IPS DF 4.7 (cell line): Measurements from ENCODE around the gene DDAH2.
"Not testable (repeated sequence)": the region's sequence is repeated elsewhere in the genome, so short reads cannot be mapped to it uniquely, and the experiment has no call there.

Experiments
- DNase-seq: peaks from one replicate; pipeline ENCODE4 v3.0.0-alpha.2; 2013; ENCODE audit warnings: low spot score; ENCODE audit errors: extremely low read depth

Gene DDAH2

DNA sequence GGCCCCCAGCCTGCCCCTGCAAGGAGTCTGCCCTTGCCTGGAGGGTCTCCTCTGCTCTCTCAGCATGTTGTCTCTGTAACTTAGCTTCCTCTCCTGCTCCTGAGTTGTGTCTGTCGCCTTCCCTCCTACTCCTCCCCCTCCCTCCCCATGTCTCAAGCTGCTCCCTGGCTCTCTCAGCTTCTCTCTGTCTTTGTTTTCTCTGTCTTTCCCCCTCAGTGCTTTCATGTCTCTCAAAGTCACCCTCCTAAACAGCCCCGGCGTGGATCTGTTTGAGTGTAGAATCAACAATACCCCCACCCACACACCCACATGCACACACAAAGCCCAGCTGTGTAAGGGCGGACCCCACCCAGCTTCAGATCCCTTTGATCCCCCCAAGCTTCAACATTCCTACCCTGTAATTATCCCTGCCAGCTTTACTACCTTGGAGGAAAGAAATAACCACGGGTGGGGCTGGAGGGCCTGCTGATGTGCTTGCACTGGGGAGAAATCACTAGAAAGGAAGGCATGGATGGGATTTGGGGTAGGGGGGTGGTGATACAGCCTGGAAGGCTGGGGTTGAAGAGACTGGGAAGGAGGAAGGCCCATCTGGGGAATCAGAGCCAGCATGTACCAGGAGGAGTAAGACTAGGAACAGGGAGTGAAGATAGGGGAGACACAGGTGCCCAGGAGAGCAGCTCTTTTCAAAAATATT lies 15.0 kb downstream of the DDAH2 start:
- DNase-seq: no peak

DNA sequence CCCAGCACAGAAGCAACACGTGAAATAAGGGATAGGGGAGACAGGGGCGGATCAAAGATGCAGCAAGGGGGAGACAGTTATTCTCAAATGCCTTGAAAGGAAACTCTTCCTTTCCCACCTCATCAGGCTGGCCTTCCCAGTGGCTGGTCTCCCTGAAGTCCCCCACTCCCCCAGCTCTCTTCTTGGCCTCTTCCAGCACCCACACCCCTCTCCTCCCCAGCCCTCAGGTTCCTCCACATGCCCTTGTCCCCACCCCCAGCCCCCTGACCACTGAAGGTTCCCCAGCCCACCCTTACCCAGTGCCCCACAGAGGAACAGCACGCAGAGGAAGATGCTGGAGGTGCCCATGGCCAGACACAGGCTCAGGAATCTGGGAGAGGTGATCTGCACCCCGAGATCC lies 15.6 kb downstream of the DDAH2 start:
- no peak for DNase-seq

DNA sequence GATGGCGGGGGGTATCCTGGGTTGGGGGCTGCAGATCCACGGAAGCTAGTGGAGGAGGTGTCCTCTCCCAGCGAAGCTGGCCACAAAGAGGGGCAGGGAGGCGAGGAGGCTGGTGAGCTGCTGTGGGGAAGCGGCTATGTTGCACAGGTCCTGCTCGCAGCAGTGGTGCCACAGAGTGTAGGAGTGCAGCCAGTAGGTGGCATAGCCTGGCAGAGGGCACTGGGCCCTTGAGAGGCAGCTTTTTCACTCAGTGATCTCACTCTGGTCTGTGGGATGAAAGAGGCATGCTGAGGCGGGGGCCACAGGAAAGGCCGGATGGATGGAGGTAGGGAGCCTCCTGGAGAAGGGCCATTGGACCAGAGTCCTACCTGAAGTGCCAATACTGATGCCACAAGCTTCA lies 16.8 kb downstream of the DDAH2 start:
- DNase-seq: no peak

DNA sequence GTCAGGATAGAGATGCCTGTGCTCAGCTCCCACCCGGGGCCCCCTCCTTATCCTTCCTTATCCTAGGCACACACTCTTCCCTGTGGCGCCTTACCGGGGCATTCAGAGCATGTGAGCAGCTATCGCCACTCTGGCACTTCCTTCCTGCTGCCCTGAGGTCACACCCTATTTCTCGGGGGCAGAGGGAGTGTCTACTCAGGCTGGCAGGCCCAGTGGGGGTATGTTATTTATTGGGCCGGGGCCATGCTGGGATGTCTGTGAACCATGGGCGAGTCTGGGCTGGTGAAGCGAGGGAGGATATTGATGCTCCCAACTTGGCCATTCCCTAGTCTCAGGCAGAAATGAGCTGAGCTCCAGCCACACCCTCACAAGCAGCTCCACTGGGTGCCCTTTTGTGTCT lies 17.9 kb downstream of the DDAH2 start:
- DNase-seq: no peak

DNA sequence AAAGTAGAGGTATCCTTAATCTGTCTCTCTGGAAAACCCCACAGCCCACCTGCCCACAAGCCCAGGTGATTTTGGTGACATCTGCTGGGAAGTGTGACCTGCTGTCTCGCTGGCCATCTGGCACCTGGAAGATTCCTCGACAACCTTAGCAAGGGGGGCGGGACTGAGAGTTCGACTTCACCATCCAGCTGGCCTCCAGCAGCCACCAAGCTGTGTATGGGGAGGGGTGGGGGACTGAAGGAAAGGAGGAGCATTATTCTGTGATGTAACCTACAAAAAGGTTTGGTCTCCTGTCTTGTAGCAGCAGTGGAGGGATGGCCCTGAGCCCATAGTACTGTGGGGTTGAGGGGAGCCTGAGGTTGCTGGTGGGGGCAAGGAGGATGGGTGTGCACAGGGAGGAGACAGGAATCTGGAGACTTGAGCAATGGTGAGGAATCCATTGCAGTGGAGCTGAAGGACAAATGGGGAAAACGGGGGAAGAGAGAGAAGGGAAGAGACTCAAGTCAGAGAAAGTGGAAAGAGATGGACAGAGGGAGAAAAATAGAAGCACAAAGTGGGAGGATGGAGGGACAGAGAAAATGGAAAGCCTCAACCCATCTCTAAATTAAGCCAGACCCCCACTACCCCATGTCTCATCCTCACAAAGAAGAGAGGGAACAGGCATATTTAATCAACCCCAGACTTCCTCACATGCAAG lies 18.4 kb downstream of the DDAH2 start:
- no peak for DNase-seq

DNA sequence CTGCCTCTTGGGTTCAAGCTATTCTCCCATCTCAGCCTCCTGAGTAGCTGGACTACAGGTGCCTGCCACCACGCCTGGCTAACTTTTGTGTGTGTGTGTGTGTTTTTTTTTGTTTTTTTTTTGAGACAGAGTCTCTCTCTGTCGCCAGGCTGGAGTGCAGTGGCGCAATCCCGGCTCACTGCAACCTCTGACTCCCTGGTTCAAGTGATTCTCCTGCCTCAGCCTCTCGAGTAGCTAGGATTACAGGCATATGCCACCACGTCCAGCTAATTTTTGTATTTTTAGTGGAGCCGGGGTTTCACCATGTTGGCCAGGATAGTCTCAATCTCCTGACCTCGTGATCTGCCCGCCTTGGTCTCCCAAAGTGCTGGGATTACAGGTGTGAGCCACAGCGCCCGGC lies 19.9 kb downstream of the DDAH2 start:
- not testable (repeated sequence) for DNase-seq

DNA sequence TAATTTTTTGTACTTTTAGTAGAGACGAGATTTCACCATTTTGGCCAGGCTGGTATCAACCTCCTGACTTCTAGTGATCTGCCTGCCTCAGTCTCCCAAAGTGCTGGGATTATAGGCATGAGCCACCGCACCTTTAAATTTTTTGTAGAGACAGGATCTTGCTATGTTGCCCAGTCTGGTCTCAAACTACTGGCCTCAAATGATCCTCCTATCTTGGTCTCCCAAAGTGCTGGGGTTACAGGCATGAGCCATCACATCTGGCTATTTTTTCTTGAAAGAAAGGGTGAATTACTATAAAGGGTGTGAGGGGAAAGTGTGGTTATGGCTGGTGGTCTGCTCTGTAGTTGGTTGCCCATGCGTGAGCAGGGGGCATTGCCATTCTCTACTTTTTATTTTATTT lies 20.9 kb downstream of the DDAH2 start:
- DNase-seq: no peak

DNA sequence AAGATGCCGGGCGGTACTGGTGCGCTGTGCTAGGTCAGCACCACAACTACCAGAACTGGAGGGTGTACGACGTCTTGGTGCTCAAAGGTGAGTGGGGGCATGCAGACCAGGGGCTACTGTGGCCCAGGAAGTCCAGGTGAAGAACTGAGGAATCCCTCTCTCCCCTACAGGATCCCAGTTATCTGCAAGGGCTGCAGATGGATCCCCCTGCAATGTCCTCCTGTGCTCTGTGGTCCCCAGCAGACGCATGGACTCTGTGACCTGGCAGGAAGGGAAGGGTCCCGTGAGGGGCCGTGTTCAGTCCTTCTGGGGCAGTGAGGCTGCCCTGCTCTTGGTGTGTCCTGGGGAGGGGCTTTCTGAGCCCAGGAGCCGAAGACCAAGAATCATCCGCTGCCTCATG lies 21.4 kb downstream of the DDAH2 start:
- DNase-seq: no peak

DNA sequence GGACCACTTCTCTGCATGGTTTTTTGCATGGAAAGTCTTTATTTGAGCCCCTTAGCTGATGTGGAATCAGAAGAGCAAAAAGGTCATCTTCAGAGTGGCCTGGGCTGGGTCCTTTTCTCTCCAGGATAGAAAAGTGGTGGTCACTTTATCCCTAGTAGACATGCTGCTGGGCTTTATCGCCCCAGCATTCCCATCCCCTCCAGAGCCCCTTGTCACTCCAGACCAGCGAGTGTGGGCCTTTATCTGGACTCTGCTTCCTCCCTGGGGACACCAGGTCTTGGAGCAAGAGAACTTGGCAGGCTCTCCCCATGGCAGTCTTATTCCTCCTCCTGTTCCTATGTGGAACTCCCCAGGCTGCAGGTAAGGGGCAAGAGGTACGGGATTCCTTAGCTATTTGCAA lies 22.5 kb downstream of the DDAH2 start, which contains the start of gene LY6G6F:
TSS of gene LY6G6F (plus strand) at position 268 of the 400 bp plus-strand sequence. CDS start at position 309, 41 bp downstream.
- no peak for DNase-seq

DNA sequence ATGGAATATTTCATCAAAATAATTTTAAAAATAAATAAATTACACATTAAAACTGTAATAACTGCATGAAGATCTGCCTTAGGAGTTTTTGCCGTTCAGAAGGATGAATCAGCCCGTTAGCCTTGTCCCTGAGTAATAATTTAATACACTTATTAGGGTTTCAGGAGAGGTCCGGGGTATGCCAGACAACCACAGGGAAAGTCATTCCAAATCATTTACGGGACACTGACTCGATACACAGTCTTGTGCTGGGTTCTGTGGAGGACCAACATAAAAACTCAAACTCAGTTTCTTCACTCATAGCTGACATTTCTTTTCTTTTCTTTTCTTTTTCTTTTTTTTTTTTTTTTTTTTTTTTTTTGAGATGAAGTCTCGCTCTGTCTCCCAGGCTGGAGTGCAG lies 23.2 kb downstream of the DDAH2 start:
- DNase-seq: no peak

DNA sequence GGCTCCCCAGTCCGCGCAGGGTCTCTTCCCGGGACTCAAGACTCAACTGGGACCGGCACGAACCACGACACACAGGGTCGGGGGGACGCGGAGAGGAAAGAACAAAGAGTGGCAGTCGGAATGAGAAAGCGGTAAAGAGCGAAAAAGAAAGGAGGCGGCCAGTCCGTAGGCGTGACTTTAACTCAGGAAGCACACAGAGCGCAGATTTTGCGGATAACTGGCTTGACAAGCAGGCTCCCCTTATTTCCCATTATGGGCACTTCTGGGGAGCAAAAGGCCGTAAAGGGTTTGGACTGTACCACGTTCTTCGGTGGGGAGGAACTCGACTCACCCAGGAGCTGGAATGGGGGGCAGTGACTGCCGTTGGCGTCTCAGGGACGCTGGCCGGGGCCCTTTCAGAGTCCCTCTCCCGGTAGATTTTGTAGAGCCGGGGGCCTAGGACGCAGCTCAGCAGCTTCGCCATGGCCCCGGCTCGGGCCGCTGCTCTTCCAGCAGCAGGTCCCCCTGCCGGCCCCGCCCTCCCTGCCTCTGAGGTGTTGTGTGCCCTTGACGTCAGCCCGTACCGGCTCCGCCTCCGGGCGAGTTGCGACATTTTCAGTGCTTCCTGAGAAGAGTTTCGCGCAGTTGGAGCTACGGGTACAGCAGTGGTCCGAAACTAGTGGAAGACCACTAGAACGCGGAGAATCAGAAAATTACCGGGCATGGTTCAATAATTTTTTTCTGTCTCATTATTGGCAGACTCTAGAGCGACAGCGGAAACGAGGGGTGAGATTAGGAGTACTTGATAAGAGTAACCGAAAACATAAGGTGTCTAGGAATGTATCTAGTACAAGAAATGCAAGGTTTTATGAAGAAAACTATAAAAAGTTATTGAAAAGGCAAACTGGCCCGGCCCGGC lies 26.0 kb downstream of the DDAH2 start, which contains the start of gene ABHD16A:
TSS of gene ABHD16A (minus strand) at position 506 of the 898 bp plus-strand sequence. CDS start at position 463, 43 bp downstream.
- peak; percentile 95 for DNase-seq

DNA sequence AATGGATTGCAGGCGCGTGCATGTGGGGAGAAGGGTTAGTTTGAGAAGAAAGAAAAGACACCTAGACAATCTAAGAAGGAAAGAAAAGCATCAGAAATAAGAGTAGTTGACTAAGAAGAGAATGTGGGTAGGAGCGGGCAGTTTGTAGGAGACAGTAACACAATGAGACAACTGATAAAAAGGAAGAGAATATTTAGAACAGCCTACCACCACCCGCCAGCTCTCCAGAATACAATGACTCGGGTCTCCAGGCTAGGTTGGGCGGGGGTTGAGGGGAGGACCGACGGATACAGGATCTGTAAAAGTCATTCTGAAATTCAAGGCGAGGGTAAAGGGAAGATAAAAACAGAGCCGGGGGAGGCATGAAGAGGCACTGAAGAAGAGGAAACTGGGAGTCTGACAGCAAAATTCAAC lies 26.7 kb downstream of the DDAH2 start:
- no peak for DNase-seq

DNA sequence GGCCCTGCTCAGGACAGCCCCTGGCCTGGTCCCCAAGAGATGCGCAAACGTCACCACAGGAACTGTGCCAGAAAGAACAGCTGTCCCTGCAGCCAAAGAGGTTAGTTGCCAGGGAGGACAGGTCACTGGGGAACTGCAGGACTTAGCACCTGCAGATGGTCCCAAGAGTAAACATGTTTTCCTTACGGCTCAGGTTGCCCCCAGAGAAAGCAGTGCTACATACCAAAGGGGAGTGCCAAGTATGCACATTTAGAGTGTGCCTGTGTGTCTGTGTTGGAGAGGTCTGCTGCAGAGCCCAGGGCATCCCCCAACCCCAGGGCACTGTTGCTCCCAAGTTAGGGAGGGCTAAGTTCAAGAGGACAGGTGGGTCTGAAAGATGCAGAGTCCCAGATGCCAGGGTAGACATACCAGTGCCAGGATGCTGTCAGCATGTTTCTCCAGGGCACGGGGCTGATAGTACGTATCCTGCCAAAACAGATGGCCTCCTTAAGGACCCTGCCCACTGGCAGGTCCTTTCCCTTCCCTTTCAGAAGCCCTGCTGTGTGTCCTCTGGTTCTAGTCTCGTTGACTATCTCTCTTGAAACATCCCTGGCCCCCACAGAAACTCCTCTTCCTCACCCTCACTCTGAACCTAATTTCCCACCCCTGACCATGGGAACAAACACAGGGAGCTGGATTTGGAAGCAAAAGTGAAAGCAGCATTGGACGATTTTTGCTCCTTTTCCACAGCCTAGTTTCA lies 27.3 kb downstream of the DDAH2 start:
- no peak for DNase-seq

DNA sequence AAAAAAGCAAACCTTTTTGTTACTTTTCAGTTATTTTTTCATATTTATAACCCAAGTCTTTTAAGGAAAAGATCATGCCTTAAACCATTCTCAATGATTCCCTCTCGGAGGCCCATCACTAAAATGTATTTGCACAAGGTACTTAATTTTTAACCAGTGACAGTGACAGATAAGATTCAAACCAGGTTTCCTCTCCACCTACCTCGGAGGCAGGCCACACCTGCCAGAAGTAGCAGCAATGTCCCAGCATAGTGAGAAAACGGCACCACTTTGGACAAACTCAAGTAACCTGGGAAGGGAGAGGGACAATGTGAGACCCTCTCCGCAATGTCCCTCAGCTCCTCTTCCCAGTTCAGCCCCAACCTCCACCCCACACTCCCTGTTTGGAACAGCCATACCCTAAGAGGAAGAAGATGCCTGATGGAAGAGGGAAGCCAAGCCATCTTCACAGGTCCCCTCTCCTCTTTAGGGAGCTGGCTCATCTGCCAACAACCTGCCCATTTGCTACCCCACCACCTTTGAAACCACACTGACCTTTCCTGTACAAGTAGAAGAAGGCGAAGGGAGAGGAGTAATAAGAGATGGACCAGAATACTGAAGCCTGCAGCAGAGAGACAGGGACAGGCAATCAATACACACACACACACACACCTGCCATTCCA lies 28.2 kb downstream of the DDAH2 start:
- no peak for DNase-seq

DNA sequence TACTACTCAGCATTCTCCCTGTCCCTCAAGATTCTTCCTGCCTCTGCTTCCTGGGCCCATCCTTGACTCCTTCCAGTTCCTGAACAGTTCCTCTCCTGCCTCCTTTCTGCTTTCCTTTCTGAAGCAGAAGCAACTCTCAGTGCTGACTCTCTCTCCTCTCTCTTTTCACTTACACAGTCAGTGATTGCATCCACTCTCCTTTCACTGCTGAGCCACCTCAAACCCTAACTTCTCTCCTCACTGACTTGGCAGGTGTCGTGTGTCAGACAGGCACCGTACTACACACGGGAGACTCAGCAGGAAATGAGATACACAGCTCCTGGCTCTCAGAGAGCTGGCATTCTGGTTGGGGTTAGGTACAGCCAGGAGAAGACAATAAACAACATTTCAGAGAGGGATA lies 31.5 kb downstream of the DDAH2 start:
- no peak for DNase-seq

DNA sequence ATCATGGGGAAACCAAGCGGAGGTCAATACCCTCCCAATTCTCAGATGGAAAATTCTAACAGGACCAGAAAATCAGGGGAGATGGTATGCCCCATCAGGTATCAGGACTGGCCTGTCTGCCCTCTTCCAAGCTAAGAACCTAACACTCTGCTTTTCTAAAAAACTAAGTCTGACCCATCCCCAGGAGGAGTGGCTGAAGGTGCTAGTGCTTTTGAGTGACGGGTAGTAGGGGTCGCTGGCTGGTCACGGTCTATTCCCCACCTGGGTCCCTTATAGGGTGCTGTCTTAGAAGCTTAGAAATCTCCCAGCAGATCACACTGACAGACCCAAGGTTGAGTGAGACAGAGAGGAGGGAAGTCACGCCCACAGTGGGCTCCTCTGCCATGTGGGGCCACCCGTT lies 35.6 kb downstream of the DDAH2 start:
- no peak for DNase-seq

DNA sequence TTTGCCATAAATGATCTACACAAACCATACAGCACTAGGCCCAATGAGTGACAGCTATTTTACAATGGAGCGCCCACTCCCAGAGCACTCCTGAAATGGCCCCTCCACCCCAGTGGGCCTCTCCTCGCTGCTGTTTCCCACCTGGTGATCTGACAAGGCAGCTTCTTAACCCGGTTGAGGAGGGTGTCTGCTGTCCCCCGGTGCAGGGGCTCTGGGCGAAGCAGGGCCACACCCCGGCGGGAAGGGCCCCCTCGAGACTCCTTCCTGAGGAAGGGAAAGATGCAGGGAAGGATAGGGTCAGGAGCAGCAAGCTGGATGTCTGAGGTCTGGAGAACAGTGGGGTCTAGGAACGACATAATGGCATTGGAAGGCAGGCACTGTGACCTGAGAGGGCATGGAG lies 36.2 kb downstream of the DDAH2 start:
- no peak for DNase-seq

DNA sequence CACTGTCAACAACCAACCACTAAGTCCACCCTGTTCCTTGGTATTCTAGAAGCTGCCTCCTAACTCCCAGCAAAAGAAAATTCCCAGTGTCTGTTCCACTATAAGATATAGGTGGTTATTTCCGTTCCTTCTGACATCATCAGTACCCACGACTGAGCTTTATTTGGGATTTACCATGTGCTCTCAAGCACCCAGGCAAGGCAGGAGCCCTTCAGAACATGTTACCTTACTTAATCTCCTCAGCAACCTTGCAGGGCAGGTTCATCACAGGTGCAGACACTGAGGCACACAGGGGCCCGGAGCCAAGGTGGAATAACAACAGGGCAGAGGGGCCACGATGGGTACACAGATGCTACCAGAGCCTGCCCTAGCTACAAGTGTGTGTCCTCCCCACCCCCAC lies 36.7 kb downstream of the DDAH2 start:
- DNase-seq: no peak

DNA sequence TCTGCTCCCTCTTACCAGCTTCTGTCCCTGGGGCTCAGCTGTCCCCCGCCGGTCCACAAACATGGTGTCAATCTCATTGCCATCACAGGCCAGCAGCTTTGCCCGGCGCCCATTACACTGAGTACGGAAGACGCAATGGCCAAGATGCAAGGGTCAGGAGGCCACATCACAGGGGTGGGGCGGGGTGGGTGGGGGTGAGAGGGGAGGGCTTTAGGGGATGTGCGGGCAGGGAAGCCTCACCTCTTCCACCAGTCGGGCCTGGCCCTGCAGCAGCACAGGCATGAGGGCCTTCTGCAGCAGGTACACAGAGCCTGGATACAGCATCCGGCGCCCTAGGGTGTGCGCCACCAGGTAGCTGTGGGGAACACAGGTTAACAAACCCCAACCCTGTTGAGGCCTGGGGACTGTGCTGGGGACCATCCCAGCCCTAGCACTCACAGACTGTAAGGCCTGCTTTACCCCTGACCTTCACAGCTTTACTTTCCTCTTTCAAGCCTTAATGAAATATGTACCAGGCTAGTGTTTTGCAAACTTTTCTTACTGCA lies 37.5 kb downstream of the DDAH2 start:
- DNase-seq: no peak

DNA sequence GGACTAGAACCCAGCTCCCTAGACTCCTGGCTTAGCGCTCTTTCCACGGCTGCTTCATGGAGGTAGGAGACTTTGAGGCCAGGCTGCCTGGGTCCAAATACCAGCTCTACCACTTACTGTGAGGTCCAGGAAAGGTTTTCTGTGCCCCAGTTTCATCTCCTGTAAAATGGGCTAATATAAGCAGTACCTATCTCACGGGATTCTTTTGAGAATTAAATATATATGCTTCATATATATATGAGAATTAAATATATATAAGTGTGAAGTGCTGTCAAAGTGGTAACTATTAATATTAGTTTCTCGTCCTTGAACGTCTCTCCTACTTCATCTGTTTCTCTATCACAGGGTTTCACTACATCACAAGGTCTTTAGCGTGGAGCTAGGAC lies 38.0 kb downstream of the DDAH2 start:
- DNase-seq: no peak
